KOPT-K1 (cell line): ENCODE results near the gene SPARC.

Experiments
- H3K27ac ChIP-seq: fragments of 200-600 bp; sonication (generic); 2 replicates; pipeline ENCODE4 v1.5.1; 2016; ENCODE audit warnings: antibody characterized with exemption, mild to moderate bottlenecking, low read depth, low read length; ENCODE audit not compliant: poor library complexity, severe bottlenecking
- H3K36me3 ChIP-seq: fragments of 200-600 bp; sonication (generic); 2 replicates; pipeline ENCODE4 v1.5.1; 2017; ENCODE audit warnings: antibody characterized with exemption, mild to moderate bottlenecking, low read length, moderate library complexity; ENCODE audit not compliant: insufficient read depth
- H3K9me3 ChIP-seq: fragments of 200-600 bp; sonication (generic); 2 replicates; pipeline ENCODE4 v1.5.1; 2017; ENCODE audit warnings: antibody characterized with exemption, low read length, mild to moderate bottlenecking; ENCODE audit not compliant: insufficient read depth, poor library complexity, severe bottlenecking

The SPARC gene

GRCh38 chr5:151617383-151617840 lies 69.3 kb downstream of the SPARC start:
- no peak overlapping the region for H3K27ac ChIP-seq

DNA sequence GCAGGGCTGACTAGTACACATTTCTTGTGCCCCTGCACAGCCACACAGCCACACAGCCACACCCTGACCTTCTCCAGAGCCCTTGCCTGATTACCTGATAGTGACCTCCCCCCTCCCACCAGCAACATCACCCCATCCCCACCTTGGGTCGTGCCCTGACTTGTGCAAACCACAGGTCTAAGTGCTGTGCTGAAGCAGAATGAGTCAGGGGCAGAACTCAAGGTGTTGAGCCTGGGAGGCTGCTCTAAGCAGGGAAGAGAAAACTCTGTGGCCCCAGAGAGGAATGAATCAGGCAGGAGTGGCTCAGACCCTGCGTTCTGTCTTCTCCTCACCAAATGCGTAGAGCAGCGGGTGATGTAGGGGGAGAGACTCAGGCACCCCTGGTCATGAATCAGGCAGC lies 71.3 kb downstream of the SPARC start:
- Histone ChIP-seq H3K9me3 (no peaks in the 10 kb centered on the region), H3K36me3 (no peaks in the 10 kb centered on the region), H3K27ac (no peak overlapping the region)

More at GRCh38 chr5:151617383-151617840, 69.3 kb downstream of the SPARC start:
- H3K9me3 ChIP-seq = no peaks in the 10 kb centered on the region
- no peaks in the 10 kb centered on the region for H3K36me3 ChIP-seq

GRCh38 chr5:151614565-151614964 lies 72.2 kb downstream of the SPARC start:
- H3K36me3 ChIP-seq = no peaks in the 10 kb centered on the region
- no peak overlapping the region for H3K27ac ChIP-seq
- no peaks in the 10 kb centered on the region for H3K9me3 ChIP-seq

DNA sequence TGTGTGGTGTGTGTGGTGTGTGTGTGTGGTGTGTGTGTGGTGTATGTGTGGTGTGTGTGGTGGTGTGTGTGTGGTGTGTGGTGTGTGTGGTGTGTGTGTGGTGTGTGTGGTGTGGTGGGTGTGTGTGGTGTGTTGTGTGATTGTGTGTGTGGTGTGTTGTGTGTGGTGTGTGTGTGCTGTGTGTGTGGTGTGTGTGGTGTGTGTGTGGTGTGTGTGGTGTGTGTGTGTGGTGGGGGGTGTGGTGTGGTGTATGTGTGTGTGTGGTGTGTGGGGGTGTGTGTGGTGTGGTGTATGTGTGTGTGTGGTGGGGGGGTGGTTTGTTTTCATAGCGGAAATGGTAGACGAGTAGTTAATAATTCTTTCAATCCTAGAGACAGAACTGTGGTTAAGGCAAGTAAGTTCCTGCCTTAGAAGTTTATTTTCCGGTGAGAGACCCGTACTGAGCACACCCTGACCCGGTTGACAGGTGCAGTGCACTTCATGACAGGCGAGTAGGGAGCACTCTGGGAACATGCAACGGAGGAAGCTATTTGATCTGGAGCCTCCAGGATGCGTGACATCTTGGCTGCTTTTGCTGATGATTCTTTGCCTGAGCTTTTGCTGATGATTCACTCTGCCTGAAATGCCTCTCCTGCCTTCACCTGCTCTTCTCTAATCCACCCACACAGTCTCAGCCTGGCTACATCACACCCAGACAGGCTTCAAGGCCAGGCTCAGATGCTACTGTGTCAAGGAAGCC lies 73.9 kb downstream of the SPARC start:
- H3K27ac ChIP-seq = no peak overlapping the region

GRCh38 chr5:151611127-151611775 lies 75.5 kb downstream of the SPARC start:
- H3K36me3 ChIP-seq = no peaks in the 10 kb centered on the region
- no peaks in the 10 kb centered on the region for H3K9me3 ChIP-seq
- no peak overlapping the region for H3K27ac ChIP-seq

More for the DNA sequence above, 73.9 kb downstream of the SPARC start:
- Histone ChIP-seq H3K9me3 (no peaks in the 10 kb centered on the region), H3K36me3 (no peaks in the 10 kb centered on the region)
